SW 1271 (cell line): Measurements from ENCODE around the gene ADNP.

Experiments used
- DNase-seq, 2 experiments: peaks; one replicate each; lab custom pipeline; 2025; lab: John Stamatoyannopoulos, UW

The ADNP gene

GRCh38 chr20:50874111-50874757 is 57.0 kb downstream of the ADNP start:
- no peak for DNase-seq

- DNase-seq: no peak
These were observed 57.7 kb downstream of the ADNP start for GRCh38 chr20:50873585-50873984.

DNA sequence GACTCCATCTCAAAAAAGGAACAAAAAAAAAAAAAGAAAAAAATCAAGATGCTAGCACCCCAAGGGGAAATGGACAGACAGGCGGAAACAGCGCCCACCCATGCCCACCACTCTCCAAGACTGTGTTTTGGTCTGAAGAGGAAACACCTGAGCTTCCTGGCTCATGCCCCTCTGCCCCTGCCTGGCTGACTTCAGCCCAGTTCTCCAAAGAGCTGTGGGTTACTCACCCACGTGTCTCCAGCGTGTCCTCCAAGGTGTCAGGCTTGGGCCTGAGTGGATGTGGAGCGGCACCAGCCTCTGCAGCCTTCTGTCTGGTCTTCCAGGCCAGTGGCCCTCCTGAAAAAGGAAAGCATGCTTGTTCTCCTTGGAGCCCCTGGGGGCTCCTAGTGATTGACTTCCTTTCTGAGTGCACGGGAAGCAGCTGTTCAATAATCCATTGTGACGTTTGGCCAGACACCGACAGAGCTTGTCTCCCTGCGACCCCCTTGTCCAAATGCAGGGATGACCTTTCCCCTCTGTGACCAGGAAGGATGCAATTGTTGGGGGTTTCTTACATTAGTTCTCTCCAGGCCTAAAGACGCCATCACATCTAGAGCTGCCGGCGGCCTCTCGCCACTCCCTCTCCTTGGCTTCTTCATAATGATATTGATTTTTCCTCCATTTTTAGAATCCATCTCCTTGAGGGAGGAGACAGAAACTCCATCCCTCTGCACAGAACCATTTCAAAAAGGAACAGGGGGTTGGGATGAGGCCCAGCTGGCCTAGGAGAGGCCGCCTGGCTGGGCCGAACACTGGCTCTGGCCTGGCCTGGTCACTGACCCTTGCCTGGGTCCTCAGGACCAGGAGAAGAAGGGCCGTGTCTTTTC is 58.4 kb downstream of the ADNP start:
- DNase-seq: no peak

GRCh38 chr20:50870561-50871161 is 60.6 kb downstream of the ADNP start:
- no peak for DNase-seq

- DNase-seq: no peak
These were observed 62.4 kb downstream of the ADNP start for GRCh38 chr20:50868509-50869495.

- no peak for DNase-seq
These were observed 63.4 kb downstream of the ADNP start for GRCh38 chr20:50867805-50868204.

DNA sequence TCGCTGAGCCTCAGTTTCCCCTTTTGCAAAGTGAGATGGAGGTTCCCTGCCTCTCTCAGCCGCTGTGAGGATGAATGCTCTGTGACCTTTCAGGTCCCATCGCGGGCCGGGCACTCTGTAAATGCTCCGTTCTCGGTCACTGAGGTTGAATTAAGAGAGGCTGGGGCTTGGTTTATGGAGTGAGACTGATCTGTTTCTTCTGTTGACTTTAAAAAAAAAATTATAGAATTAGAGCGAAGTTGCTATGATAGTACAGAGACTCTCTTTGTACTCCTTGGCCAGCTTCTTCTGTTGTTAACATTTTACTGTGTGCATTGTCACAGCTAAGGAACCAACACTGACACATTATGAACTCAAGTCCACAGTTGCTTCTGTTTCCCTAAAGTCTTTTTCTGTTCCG is 64.4 kb downstream of the ADNP start:
- DNase-seq: no peak

GRCh38 chr20:50866036-50866685 is 65.1 kb downstream of the ADNP start:
- no peak for DNase-seq

GRCh38 chr20:50865591-50865990 is 65.6 kb downstream of the ADNP start:
- no peak for DNase-seq

DNA sequence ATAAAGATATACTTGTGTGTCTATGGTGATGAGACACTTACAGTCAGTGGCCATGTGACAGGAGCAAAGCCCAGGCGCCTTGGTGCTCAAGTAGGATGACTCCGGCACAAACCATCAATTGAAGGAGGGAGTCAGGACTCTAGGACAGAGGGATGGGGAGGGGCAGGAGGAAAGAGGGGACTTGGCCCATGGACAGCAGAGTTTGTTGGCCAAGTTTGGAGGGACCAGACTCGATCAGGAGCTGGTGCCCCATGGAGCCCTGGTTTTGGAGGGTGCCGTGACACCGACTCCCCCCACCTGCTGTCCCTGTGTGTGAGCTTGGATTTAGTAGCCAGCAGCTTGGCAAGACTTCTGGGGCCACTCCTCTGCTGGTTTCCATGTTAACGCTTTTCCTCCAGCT is 66.1 kb downstream of the ADNP start:
- no peak for DNase-seq

DNA sequence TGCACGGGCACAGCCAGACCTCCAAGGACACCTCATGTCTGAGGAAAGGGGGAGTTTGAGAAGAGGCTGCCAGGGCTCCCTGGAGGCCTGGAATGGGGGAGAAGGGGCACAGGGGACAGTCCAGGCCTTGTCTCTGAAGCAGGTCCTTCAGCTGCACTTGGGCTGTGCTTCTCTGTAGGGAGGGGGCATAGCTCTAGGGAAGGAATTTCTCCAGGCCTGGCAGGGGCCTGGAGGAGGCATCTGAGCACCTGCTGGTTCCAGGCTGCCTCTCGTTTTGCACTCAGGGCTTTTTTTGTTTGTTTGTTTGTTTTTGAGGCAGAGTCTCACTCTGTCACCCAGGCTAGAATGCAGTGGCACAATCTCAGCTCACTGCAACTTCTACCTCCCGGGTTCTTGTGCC is 68.7 kb downstream of the ADNP start:
- no peak for DNase-seq

- no peak for DNase-seq
These were observed 70.2 kb downstream of the ADNP start for GRCh38 chr20:50861012-50861411.

DNA sequence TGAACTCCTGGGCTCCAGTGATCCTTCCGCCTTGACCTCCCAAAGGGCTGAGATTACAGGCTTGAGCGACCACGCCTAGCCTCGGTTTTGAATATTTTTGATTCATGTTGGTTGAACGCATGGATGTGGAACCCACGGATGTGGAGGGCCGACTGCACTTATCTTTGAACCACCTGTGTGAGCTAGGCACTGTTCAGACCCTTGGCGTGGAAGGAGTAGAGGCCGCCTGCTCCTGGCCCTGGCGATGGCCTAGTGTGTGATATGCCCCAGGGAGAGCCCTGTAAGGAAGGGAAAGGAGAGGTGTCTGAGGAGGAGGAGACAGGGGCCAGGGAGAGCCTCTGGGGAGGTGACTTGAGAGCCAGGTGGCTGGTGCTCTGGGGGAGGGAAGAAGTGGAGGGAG is 72.1 kb downstream of the ADNP start:
- DNase-seq: no peak

GRCh38 chr20:50858525-50858924 is 72.7 kb downstream of the ADNP start:
- no peak for DNase-seq

DNA sequence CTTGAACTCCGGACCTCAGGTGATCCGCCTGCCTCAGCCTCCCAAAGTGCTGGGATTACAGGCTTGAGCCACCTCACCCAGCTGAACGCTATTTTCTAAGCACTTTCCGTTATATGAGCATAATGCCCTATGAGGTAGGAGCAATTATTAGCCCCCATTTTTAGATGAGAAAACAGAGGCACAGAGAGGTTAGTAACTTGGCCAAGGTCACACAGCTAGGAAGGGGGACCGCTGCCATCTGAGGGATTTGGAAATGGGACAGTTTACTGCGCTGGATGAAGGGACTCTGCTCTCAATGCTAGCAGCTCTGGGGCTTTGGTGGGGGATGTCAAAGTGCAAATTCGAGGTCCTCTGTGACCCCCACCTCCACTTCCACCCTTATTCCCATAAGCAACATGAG is 73.9 kb downstream of the ADNP start:
- no peak for DNase-seq

DNA sequence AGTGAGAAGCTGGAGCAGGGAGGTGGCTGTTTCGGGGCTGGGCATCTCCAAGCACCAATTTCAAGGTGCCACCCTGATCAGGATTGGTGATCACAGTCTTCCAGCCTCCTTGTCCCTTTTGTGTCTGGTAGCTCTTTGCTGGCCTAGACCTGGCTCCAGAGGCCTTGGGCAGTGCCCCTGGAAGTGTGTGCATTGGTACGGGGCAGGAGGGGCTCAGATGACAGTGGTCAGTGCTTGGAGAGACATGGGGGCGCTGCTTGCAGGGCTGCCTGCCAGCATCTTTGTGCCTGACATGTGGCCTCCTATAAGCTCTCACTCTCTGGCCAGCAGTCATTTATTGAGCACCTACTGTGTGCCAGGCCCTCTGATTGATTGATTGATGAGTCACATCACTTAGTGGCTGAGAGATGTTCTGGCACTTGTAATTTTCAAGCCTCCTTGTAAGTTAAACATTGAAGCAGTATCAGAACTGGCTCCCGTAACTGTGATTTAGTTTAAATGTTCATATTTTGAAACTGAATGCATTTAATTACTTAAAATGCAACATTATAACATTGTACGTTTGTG is 74.7 kb downstream of the ADNP start:
- DNase-seq: no peak

- DNase-seq: no peak
These were observed 75.5 kb downstream of the ADNP start for GRCh38 chr20:50855498-50856474.

GRCh38 chr20:50854506-50855249 is 76.6 kb downstream of the ADNP start:
- DNase-seq: no peak

GRCh38 chr20:50852085-50852484 is 79.2 kb downstream of the ADNP start:
- DNase-seq: no peak
